GM12872 (cell line): ENCODE data around the gene DCDC2B.
A peak's percentile ranks its signal among the peaks of the same experiment; 100 is the strongest.

Experiments used
- CTCF ChIP-seq: IDR thresholded peaks from 3 replicates; pipeline ENCODE4 v1.5.1; 2011; ENCODE audit warnings: low read depth, mild to moderate bottlenecking, low read length, moderate library complexity; ENCODE audit not compliant: insufficient read depth

The DCDC2B gene

GRCh38 chr1:32239337-32239736 is 30.4 kb downstream of the DCDC2B start:
- TF ChIP-seq CTCF, result no peak

- TF ChIP-seq CTCF, result no peak
Measured at GRCh38 chr1:32239790-32240139, 30.9 kb downstream of the DCDC2B start.

- peak; percentile 47 for TF ChIP-seq CTCF
Measured at GRCh38 chr1:32240140-32240951, 31.5 kb downstream of the DCDC2B start.

GRCh38 chr1:32241001-32241763 is 32.3 kb downstream of the DCDC2B start:
- peak; percentile 29; the same call in 1 of the 3 replicates for TF ChIP-seq CTCF

- TF ChIP-seq CTCF, result no peak
Measured at GRCh38 chr1:32242341-32242851, 33.5 kb downstream of the DCDC2B start.

GRCh38 chr1:32246888-32247273 is 38.0 kb downstream of the DCDC2B start, which contains the start of gene FAM167B:
FAM167B (plus strand) TSS chr1:32247222; CDS start chr1:32247422, 200 bp downstream.
- TF ChIP-seq CTCF, result no peak

GRCh38 chr1:32247452-32247851 is 38.6 kb downstream of the DCDC2B start:
- TF ChIP-seq CTCF, result no peak
